NCI-H2227 (cell line): ENCODE data around the gene NOP53.
"Not testable (repeated sequence)": the region's sequence is repeated elsewhere in the genome, so short reads cannot be mapped to it uniquely, and the experiment has no call there.

Source experiments
- DNase-seq: peaks from one replicate; lab custom pipeline; 2025; ENCODE audit not compliant: unreplicated experiment; lab: John Stamatoyannopoulos, UW

Gene NOP53

DNA sequence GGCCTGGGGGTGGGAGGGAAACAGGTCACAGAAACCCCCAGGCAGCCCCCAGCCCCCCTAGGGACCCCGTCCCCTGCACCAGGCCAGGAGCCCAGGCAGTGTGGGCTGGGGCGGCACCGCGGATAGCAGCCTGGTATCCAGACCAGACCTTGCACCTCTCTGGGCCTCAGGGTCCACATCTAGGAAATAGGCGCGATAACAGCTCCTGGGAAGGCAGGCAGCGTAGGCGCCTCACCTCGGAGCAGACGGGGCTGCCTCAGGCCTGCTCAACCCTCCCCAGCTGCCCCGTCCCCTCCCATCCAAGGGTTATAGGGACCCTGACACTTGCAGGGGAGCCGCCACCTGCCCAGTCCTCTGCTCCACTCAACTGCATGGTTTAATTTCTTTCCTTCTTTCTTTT is 58.3 kb downstream of the NOP53 start:
- DNase-seq = not testable (repeated sequence)

DNA sequence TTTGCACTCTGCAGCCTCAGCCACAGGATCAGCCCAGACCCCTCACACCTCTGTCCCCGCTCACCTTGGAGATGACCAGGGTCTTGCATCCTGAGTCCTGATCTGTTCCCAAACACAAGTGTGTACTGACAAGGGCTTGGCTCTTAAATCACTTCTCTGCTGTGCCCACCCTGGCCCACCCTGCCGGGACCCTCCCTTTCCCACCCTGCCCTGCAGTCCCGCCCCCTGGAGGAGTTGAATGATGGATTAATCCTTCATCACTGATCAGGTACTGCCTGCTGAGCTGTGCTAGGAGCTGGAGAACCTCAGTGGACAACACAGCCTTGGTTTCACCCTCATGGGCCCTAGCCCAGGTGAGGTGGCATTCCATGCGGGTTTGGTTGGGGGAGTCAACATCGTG is 59.1 kb downstream of the NOP53 start, which contains the start of gene TPRX1:
Gene TPRX1, minus strand, starts transcription at position 101 of the 400 bp plus-strand sequence. Its CDS starts 12 bp downstream, at position 89.
- DNase-seq = not testable (repeated sequence)

- no peak for DNase-seq
These were observed 60.0 kb downstream of the NOP53 start for GRCh38 chr19:47805313-47805712.

- no peak for DNase-seq
These were observed 61.1 kb downstream of the NOP53 start for GRCh38 chr19:47806435-47806834.
